ENCODE results near the gene COQ7. TPM values are rescaled to one million over a fixed set of nuclear protein-coding genes. Genes with fewer than 3 reads are reported as not detected.

Gene COQ7
- total and polyA plus RNA-seq, 2 experiments from 2014 or later: 17.9 to 21.7 TPM

DNA sequence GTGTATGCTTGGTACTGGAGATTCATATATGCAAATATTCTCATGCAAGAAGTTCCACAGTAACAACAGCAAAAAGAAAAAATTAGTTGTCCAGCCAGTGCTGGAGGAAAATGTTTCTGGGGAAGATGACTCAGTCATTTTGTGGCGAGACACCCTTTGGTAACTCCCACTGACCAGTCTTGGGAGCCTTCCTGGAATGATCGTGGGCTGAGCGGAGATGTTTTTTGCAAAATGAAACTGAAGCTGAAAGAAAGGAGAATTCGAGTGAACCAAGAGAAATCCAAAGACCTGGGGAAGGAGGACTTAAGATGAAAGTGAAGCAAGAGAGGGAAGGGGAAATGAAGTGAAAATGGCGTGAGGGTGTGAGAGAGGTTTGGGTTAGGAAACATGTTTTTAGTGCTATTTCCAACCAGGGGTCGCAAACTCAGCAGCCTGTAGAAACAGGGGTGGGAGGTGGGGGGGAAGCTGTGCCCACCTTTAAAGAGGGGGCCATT, 51.6 kb downstream of the COQ7 start:
- peaks cover 13% of the 10 kb centered on the region for H3K4me1 Mint-ChIP-seq
- H3K36me3 ChIP-seq (ENCODE audit: insufficient read depth): no peaks in the 10 kb centered on the region
- H3K4me3 ChIP-seq: no peak overlapping the region
- 0 out of 2 replicates have a peak, but pooled peaks cover 5% of the 10 kb centered on the region for H4K20me1 ChIP-seq (replicated peaks; ENCODE audit: insufficient read depth)
- no peak overlapping the region for H3K4me3 Mint-ChIP-seq
- H3K27me3 Mint-ChIP-seq (ENCODE audit: insufficient read depth, low read depth, poor library complexity): peaks cover 15% of the 10 kb centered on the region
- peaks cover 35% of the 10 kb centered on the region for H3K27me3 ChIP-seq (ENCODE audit: insufficient read depth)
- no peak overlapping the region for H3K27ac Mint-ChIP-seq
- no peak overlapping the region for H3K27ac ChIP-seq (ENCODE audit: low read depth)
- H3K4me2 ChIP-seq: no peak overlapping the region
- no peak for DNase-seq (ENCODE audit: low spot score)
- H3F3A ChIP-seq (replicated peaks; ENCODE audit: low read depth): no peaks in the 10 kb centered on the region
- H3K36me3 Mint-ChIP-seq (ENCODE audit: low read depth): no peaks in the 10 kb centered on the region; the same call in 2 of the 3 replicates
- no peaks in the 10 kb centered on the region for H3K9me3 Mint-ChIP-seq
- no peak for ATAC-seq
- no peak overlapping the region for H2AFZ ChIP-seq
- no peaks in the 10 kb centered on the region for H3K79me2 ChIP-seq (replicated peaks; ENCODE audit: insufficient read depth)
- peaks cover 14% of the 10 kb centered on the region for H3K4me1 ChIP-seq (ENCODE audit: insufficient read depth)
- no peaks in the 10 kb centered on the region for H3K9me2 ChIP-seq (ENCODE audit: insufficient read depth)
- TF ChIP-seq POLR2AphosphoS5 (IDR thresholded peaks at IDR 0.05; ENCODE audit: low read depth) (no peak), EZH2 (IDR thresholded peaks at IDR 0.05; ENCODE audit: low read depth, unreplicated experiment) (no peak), CTCF (conservative IDR thresholded peaks at IDR 0.05; ENCODE audit: low read depth in 2 of 2) (no peak)

GRCh38 chr16:19119564-19119963, 52.1 kb downstream of the COQ7 start:
- H3K79me2 ChIP-seq (replicated peaks; ENCODE audit: insufficient read depth): no peaks in the 10 kb centered on the region
- ATAC-seq (no peak), DNase-seq (ENCODE audit: low spot score) (no peak)
- H3K27ac ChIP-seq (ENCODE audit: low read depth): no peak overlapping the region
- Mint-ChIP-seq H3K27me3 (ENCODE audit: insufficient read depth, low read depth, poor library complexity) (peaks cover 11% of the 10 kb centered on the region), H3K4me3 (no peak overlapping the region), H3K36me3 (ENCODE audit: low read depth) (no peaks in the 10 kb centered on the region; the same call in 2 of the 3 replicates), H3K4me1 (peaks cover 13% of the 10 kb centered on the region), H3K27ac (no peak overlapping the region), H3K9me3 (no peaks in the 10 kb centered on the region)
- no peak overlapping the region for H3K4me2 ChIP-seq
- H3K36me3 ChIP-seq (ENCODE audit: insufficient read depth): no peaks in the 10 kb centered on the region
- H3K4me3 ChIP-seq: no peak overlapping the region
- H3K27me3 ChIP-seq (ENCODE audit: insufficient read depth): peaks cover 30% of the 10 kb centered on the region
- H3F3A ChIP-seq (replicated peaks; ENCODE audit: low read depth): no peaks in the 10 kb centered on the region
- H2AFZ ChIP-seq: no peak overlapping the region
- H4K20me1 ChIP-seq (replicated peaks; ENCODE audit: insufficient read depth): 0 out of 2 replicates have a peak, but pooled peaks cover 5% of the 10 kb centered on the region
- H3K4me1 ChIP-seq (ENCODE audit: insufficient read depth): peaks cover 14% of the 10 kb centered on the region
- H3K9me2 ChIP-seq (ENCODE audit: insufficient read depth): no peaks in the 10 kb centered on the region
- TF ChIP-seq JUNB (IDR thresholded peaks at IDR 0.05; ENCODE audit: unreplicated experiment): no peak
- no peak for TF ChIP-seq EZH2phosphoT487 (IDR thresholded peaks at IDR 0.05; ENCODE audit: unreplicated experiment)
- TF ChIP-seq CTCF (conservative IDR thresholded peaks at IDR 0.05; ENCODE audit: low read depth in 2 of 2): no peak
- no peak for TF ChIP-seq POLR2AphosphoS5 (IDR thresholded peaks at IDR 0.05; ENCODE audit: low read depth)
- no peak for TF ChIP-seq EZH2 (IDR thresholded peaks at IDR 0.05; ENCODE audit: low read depth, unreplicated experiment)
- TF ChIP-seq STAT1 (IDR thresholded peaks at IDR 0.05; ENCODE audit: unreplicated experiment): no peak
- TF ChIP-seq ZNF114 (CRISPR knock-in tag; IDR thresholded peaks at IDR 0.05): no peak
- TF ChIP-seq ZNF462 (CRISPR knock-in tag; IDR thresholded peaks at IDR 0.05): no peak

All from GM23338 (cell line).